GM18520 (cell line): ENCODE results near the gene ADCY1.
"Not testable (repeated sequence)": the region's sequence is repeated elsewhere in the genome, so short reads cannot be mapped to it uniquely, and the experiment has no call there.

ENCODE experiments used
- ATAC-seq: cut with Tn5 transposase; IDR thresholded peaks from one replicate; pipeline ENCODE4 v1.9.1; 2021; ENCODE audit not compliant: unreplicated experiment

ADCY1 gene

DNA sequence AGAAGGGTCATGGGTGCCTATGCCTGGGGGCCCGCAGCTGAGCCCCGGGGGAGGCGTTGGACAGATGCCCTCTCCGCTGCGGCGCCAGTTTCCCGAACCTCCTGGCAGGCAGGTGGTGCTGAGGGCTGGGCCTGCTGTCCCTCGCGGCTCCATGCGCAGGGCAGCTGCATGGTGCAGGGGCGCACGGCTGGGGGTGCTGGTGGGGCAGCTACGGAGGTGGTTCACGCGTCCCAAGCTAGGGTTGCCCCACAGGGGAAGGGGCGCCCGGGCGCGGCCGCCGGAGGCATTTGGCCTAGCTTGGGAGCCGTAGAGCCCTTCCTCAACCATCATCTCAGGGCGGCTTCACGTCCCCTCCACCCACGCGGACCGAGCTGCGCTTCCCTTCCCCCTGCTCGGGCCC is 152.7 kb downstream of the ADCY1 start:
- ATAC-seq = no peak

DNA sequence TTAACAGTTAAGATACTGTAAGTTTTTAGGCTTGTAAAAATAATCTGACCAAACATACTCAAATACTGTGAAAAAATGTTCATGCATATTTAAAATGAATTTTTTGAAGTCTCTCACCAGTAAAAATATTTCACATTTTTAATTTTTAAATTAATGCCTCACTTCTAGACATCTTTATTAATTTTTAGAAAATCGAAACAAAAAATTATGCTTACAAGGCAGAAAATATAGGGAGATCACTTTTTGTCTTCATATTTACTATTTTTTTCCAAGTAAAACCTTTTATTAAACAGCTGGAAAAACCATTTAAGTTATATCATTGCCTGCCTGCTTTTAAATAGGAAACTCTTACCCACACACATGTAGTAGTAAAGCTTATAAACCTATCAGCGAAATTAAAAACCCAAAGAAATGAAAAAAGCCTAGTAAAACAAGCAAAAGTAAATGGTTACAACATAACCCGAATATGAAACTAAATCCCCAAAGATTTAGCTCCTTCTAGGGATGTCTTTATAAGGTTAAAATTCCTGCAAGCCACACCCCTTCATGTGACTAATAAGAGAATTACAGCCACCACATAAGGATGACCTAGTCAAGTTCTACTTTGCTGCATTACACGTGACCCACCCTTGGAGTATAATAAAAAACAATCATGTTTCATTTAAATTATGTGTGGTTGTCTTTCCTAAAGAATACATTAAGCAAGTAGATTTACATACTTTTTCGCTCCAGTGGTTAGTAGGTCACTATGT is 157.7 kb downstream of the ADCY1 start:
- not testable (repeated sequence) for ATAC-seq

- not testable (repeated sequence) for ATAC-seq
These were observed 164.8 kb downstream of the ADCY1 start for GRCh38 chr7:45738920-45739319.

GRCh38 chr7:45740573-45740972 is 166.4 kb downstream of the ADCY1 start:
- not testable (repeated sequence) for ATAC-seq

GRCh38 chr7:45748976-45749375 is 174.8 kb downstream of the ADCY1 start:
- ATAC-seq = not testable (repeated sequence)

DNA sequence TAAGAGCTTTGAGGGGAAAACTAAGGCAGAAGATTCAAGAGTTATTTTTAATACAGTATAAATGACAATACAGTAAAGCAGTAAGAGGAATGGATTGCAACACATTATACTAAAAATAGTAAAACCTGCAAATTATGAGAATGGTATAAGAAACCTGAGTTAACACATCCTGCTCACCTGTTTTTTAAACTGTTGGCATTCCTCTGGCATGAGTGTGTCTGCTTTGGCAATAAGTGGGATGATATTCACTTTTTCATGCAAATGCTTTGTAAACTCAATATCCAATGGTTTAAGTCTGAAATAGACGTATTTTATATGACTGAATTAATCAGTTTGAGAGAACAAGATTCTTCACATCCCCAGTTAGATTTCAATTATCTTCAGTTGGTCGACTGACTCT is 177.2 kb downstream of the ADCY1 start:
- not testable (repeated sequence) for ATAC-seq

- not testable (repeated sequence) for ATAC-seq
These were observed 182.2 kb downstream of the ADCY1 start for GRCh38 chr7:45756333-45756732.

DNA sequence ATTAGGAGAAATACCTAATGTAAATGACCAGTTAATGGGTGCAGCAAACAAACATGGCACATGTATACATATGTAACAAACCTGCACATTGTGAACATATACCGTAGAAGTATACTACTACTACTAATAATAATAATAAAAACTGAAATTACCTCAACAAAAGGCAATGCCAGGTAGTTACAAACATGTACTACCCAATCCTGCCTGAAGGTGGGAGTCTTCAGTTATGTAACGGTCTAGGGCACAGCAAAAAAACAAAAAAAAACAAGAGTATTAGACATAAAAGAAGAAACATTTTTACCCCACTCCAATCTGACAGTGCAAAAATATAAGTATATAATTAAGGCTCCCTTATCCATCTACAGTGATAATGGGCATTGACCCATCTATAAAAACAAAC is 182.6 kb downstream of the ADCY1 start:
- not testable (repeated sequence) for ATAC-seq

GRCh38 chr7:45759464-45759863 is 185.3 kb downstream of the ADCY1 start:
- not testable (repeated sequence) for ATAC-seq

- not testable (repeated sequence) for ATAC-seq
These were observed 187.5 kb downstream of the ADCY1 start for GRCh38 chr7:45761545-45762205.

- ATAC-seq = not testable (repeated sequence)
These were observed 188.2 kb downstream of the ADCY1 start for GRCh38 chr7:45762225-45762994.

DNA sequence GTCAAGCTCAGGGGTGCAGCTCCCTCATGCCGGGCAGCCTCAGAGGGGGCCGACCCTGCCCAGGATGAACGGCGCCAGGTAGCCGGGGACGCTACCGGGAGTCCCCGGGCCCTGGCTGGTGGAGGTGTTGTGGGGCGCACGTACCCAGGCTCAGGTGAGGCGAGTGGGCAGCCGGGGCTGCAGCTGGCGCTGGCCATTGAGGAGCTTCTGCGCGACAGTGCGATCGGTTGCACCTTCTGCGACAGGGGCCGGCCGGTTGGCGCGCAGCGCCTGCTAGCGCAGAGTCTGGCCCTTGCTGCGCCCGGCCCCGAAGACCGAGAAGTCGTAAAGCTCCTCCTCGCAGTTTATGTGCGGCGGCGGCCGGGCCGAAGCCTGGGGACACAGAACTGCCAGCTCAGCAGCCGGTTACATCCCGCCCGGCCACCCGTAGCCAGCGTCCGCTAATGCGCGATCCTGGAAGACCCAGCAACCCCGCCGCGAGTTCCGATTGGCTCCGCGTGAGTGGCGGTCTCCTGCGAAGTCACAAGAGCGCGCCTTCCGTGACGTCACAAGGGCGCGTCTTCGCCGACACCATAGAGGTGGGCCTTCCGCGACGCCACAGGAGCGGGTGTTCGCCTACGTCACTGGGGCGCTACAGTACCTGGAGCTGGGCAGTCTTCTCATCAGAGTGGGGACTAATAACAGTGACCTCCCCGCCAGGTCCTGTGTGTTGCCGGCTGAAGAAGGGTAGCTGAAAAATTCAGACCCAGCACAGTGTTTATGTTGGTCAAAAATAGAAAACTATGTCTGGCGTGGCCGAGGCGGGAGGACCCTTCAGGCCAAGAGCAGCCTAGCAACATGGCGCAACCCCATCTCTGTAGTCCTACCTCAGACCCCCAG is 194.6 kb downstream of the ADCY1 start:
- peak; percentile 100 for ATAC-seq

DNA sequence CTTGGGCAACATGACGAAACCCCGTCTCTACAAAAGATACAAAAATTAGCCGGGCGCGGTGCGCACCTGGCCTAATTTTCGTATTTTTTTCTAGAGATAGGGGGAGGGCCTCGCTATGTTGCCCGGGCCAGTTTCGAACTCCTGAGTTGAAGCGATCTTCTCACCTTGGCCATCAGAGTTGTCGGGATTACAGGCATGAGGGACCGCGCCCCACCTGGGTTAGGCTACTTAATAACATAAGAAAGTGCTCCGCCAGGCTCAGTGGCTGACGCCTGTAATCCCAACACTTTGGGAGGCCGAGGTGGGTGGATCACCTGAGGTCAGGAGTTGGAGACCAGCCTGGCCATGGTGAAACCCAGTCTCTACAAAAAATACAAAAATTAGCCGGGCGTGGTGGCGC is 195.5 kb downstream of the ADCY1 start:
- not testable (repeated sequence) for ATAC-seq
